ENCODE data around the gene SNN. TPM values are rescaled to one million over a fixed set of nuclear protein-coding genes. Genes with fewer than 3 reads are reported as not detected.

The SNN gene
- total and polyA plus RNA-seq, 9 of the 15 experiments (the other 6 are each of a cell fraction or from before 2014, with no cell fraction given), result 0.07 to 2.9 (median 1.9) TPM

DNA sequence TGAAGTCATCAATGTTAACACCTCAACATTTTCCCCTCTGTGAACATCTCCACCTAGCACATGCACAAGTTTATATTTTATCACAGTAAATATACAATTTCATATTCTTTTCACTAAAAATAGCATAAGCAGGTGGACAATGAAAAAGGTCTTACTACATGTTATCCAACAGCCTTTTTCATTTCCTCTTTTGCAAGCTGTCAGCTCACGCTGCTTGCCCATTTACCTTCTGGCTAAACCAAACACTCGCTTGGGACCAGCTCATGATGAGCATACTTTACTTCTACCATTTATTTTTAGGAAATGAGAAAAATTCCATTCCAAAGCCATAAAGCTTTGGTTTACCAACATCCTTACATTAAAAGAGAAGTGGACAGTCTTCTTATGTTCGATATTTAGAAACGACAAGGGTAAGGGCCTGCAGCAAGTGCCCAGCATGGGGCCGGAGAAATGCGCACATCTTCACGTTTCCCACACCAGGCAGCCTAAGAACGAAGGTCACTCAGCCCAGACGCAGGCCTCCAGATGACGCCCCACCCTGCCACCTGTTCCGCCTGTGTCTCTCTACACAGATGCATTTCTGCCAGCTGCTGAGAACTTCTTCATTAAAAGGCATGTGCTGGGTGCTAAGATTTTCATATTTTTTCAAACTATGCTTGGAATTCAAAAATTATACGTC lies 13.9 kb downstream of the SNN start (continued):
- TF ChIP-seq, protein P1, sequence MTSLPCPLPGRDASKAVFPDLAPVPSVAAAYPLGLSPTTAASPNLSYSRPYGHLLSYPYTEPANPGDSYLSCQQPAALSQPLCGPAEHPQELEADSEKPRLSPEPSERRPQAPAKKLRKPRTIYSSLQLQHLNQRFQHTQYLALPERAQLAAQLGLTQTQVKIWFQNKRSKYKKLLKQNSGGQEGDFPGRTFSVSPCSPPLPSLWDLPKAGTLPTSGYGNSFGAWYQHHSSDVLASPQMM (CRISPR knock-in tag; IDR thresholded peaks at IDR 0.05), result no peak
- no peak for TF ChIP-seq NELFE (IDR thresholded peaks at IDR 0.05; ENCODE audit: insufficient read depth, insufficient read length)
- no peak for TF ChIP-seq SMARCA4 (IDR thresholded peaks at IDR 0.05)
- no peak for TF ChIP-seq NR2C2 (CRISPR knock-in tag; IDR thresholded peaks at IDR 0.05)
- TF ChIP-seq NR2C2 (tag; IDR thresholded peaks at IDR 0.05), result no peak
- TF ChIP-seq ZNF583 (CRISPR knock-in tag; IDR thresholded peaks at IDR 0.05), result no peak
- no peak for TF ChIP-seq ZNF584 (CRISPR knock-in tag; IDR thresholded peaks at IDR 0.05; ENCODE audit: low read depth)

DNA sequence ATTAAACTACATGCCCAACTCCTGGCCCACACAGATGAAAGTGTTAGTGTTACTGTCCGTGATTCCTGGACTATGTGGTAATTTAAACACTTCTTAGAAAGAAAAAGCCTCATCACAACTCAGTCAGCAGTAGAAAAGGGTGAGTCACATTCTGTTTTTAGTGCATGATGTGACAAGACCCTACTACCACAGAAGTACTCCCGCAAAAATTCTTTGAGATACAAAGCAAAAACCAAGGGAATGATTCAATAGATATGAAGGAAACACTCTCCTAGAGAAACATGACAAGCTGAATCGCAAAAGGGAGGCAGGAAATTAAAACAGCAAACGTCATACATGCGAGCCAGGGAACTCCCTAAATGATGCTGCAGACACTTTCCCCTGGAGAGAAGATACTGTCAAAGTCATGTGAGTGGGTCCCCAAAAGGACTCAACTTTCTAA lies 14.4 kb downstream of the SNN start:
- Histone ChIP-seq H3K36me3 (ENCODE audit: control insufficient read depth, insufficient read depth, low read length) (peaks cover 97% of the 10 kb centered on the region), H3K4me2 (ENCODE audit: insufficient read depth, low read length) (no peak overlapping the region), H3K27me3 (ENCODE audit: control insufficient read depth in 2 of 2, insufficient read depth in 2 of 2, low read length in 2 of 2) (no peaks in the 10 kb centered on the region), H2AFZ (ENCODE audit: low read depth, low read length) (no peak overlapping the region), H3K27ac (ENCODE audit: extremely low read depth, low read depth, low read length) (peak overlapping the region; percentile 20; the same call in 1 of the 3 replicates), H3K9ac (ENCODE audit: insufficient read depth in 1 of 2, low read depth in 2 of 2, low read length in 2 of 2) (no peak overlapping the region), H3K4me3 (no peak overlapping the region), H4K20me1 (replicated peaks; ENCODE audit: control insufficient read depth, insufficient read depth, low read length) (0 out of 2 replicates have a peak, but pooled peaks cover 4% of the 10 kb centered on the region), H3K4me1 (replicated peaks in 1 of 2; ENCODE audit: control insufficient read depth in 2 of 2, insufficient read depth in 2 of 2, low read length in 2 of 2) (peaks cover 0 to 9% of the 10 kb centered on the region in 2 experiments; a peak in 1 of 5 replicates), H3K9me3 (replicated peaks; ENCODE audit: control insufficient read depth, insufficient read depth, low read depth, low read length) (no peaks in the 10 kb centered on the region), H3K79me2 (ENCODE audit: control insufficient read depth, insufficient read depth, low read length) (no peaks in the 10 kb centered on the region), H3K9me1 (ENCODE audit: control insufficient read depth, insufficient read depth, low read length) (no peaks in the 10 kb centered on the region)
- DNase-seq (ENCODE audit: extremely low read depth in 1 of 4, low spot score in 3 of 4), result no peak
- ChIA-PET CTCF (ENCODE audit: low intra/inter-chr PET ratio) (no interaction called here), POLR2A (interaction anchor here (0.6 kb wide), 1 partner anchor 636 kb away, joined by 3 read pairs; no protein-coding TSS in a partner anchor)
- intact Hi-C loops (cut with micrococcal nuclease) (no loop called here), in situ Hi-C loops (cut with MboI) (no loop called here)
- BruUV-seq (replicated peaks), result no TSS peak
- 56% methylated on average over 5 of the region's 5 CpGs for WGBS (ENCODE audit: insufficient coverage, low coverage, missing lambda C conversion rate)
- FAIRE-seq, result peak; percentile 62
- ATAC-seq, result no peak
- TF ChIP-seq ZFPM2 (CRISPR knock-in tag; IDR thresholded peaks at IDR 0.05) (no peak), MEF2A (IDR thresholded peaks at IDR 0.05; ENCODE audit: control insufficient read depth, low read depth, low read length) (peak; percentile 64; the same call in 1 of the 2 replicates), ZNF764 (CRISPR knock-in tag; IDR thresholded peaks at IDR 0.05; ENCODE audit: low read depth) (no peak), MAFK (IDR thresholded peaks at IDR 0.05; ENCODE audit: low read length) (no peak)
- TF ChIP-seq, protein P2, sequence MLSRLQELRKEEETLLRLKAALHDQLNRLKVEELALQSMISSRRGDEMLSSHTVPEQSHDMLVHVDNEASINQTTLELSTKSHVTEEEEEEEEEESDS (CRISPR knock-in tag; IDR thresholded peaks at IDR 0.05), result no peak
- TF ChIP-seq, protein P3, sequence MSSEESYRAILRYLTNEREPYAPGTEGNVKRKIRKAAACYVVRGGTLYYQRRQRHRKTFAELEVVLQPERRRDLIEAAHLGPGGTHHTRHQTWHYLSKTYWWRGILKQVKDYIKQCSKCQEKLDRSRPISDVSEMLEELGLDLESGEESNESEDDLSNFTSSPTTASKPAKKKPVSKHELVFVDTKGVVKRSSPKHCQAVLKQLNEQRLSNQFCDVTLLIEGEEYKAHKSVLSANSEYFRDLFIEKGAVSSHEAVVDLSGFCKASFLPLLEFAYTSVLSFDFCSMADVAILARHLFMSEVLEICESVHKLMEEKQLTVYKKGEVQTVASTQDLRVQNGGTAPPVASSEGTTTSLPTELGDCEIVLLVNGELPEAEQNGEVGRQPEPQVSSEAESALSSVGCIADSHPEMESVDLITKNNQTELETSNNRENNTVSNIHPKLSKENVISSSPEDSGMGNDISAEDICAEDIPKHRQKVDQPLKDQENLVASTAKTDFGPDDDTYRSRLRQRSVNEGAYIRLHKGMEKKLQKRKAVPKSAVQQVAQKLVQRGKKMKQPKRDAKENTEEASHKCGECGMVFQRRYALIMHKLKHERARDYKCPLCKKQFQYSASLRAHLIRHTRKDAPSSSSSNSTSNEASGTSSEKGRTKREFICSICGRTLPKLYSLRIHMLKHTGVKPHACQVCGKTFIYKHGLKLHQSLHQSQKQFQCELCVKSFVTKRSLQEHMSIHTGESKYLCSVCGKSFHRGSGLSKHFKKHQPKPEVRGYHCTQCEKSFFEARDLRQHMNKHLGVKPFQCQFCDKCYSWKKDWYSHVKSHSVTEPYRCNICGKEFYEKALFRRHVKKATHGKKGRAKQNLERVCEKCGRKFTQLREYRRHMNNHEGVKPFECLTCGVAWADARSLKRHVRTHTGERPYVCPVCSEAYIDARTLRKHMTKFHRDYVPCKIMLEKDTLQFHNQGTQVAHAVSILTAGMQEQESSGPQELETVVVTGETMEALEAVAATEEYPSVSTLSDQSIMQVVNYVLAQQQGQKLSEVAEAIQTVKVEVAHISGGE (CRISPR knock-in tag; IDR thresholded peaks at IDR 0.05), result no peak
- TF ChIP-seq, protein P4, sequence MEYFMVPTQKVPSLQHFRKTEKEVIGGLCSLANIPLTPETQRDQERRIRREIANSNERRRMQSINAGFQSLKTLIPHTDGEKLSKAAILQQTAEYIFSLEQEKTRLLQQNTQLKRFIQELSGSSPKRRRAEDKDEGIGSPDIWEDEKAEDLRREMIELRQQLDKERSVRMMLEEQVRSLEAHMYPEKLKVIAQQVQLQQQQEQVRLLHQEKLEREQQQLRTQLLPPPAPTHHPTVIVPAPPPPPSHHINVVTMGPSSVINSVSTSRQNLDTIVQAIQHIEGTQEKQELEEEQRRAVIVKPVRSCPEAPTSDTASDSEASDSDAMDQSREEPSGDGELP (CRISPR knock-in tag; IDR thresholded peaks at IDR 0.05; ENCODE audit: borderline replicate concordance), result no peak

Measured in K562 (cell line).